Smooth muscle cell (in vitro differentiated cells): ENCODE results near the gene TRAF6. TPM values are rescaled to one million over a fixed set of nuclear protein-coding genes. Genes with fewer than 3 reads are reported as not detected.
A peak's percentile ranks its signal among the peaks of the same experiment; 100 is the strongest.

Source experiments
- DNase-seq: peaks from one replicate; lab custom pipeline; 2025; ENCODE audit not compliant: unreplicated experiment; lab: John Stamatoyannopoulos, UW
- H2AFZ ChIP-seq: fragments of 200-600 bp; sonication (generic); 2 replicates; pipeline ENCODE4 v1.6.0; 2016; ENCODE audit warnings: antibody characterized with exemption, low read depth, mild to moderate bottlenecking
- H3F3A ChIP-seq: fragments of 200-600 bp; sonication (generic); 2 replicates; pipeline ENCODE4 v1.6.0; 2017; ENCODE audit warnings: antibody characterized with exemption, low read depth
- H3K27ac ChIP-seq: fragments of 200-600 bp; sonication (generic); 2 replicates; pipeline ENCODE4 v1.5.1; 2016; ENCODE audit warnings: low read depth, mild to moderate bottlenecking
- H3K27me3 ChIP-seq: fragments of 200-600 bp; sonication (generic); 2 replicates; pipeline ENCODE4 v1.6.1; 2016; ENCODE audit warnings: low read depth, mild to moderate bottlenecking
- H3K36me3 ChIP-seq: fragments of 200-600 bp; sonication (generic); 2 replicates; pipeline ENCODE4 v1.5.1; 2016; ENCODE audit warnings: low read depth
- H3K4me1 ChIP-seq: fragments of 200-600 bp; sonication (generic); 2 replicates; pipeline ENCODE4 v1.5.1; 2016; ENCODE audit warnings: low read depth
- H3K4me2 ChIP-seq: fragments of 200-600 bp; sonication (generic); 2 replicates; pipeline ENCODE4 v1.6.0; 2016; ENCODE audit warnings: mild to moderate bottlenecking
- H3K4me3 ChIP-seq: fragments of 200-600 bp; sonication (generic); 2 replicates; pipeline ENCODE4 v1.5.1; 2016; ENCODE audit warnings: mild to moderate bottlenecking
- H3K79me2 ChIP-seq: fragments of 200-600 bp; sonication (generic); 2 replicates; pipeline ENCODE4 v1.6.0; 2016; ENCODE audit warnings: low read depth, mild to moderate bottlenecking
- H3K9ac ChIP-seq: fragments of 200-600 bp; sonication (generic); 2 replicates; pipeline ENCODE4 v1.6.0; 2016; ENCODE audit warnings: low read depth
- H3K9me3 ChIP-seq: fragments of 200-600 bp; sonication (generic); replicated peaks from 2 replicates; pipeline ENCODE4 v1.5.1; 2016; ENCODE audit warnings: low read depth
- H4K20me1 ChIP-seq: fragments of 200-600 bp; sonication (generic); 2 replicates; pipeline ENCODE4 v1.6.0; 2016; ENCODE audit warnings: low read depth
- WGBS: methylation state at CpG from one replicate; pipeline ENCODE4 v1.1.7; 2016; ENCODE audit warnings: low lambda C conversion rate; 5-methylcytosine and 5-hydroxymethylcytosine counted together
- polyA plus RNA-seq: library from polyadenylated mRNA; unstranded; fragments of >200 nt; fragmentation: Nextera tagmentation; extraction: Ambion mirVana; gene quantifications from 2 replicates; pipeline ENCODE4 v1.2.1, GENCODE V29; 2016
- total RNA-seq: library from RNA; depleted of rRNA; stranded (reverse); fragments of >200 nt; gene quantifications from 2 replicates; pipeline ENCODE4 v1.2.3, GENCODE V29; 2014
- TF ChIP-seq, protein P1 (sequence below): fragments of 200-600 bp; sonication (generic); IDR thresholded peaks from 2 replicates; pipeline ENCODE4 v1.5.1; 2017; ENCODE audit warnings: borderline replicate concordance, mild to moderate bottlenecking, antibody characterized with exemption; ENCODE audit not compliant: insufficient read depth, poor library complexity, severe bottlenecking

TRAF6 gene
- total and polyA plus RNA-seq, 2 experiments from 2014 or later = 9.9 to 18.9 TPM

GRCh38 chr11:36456156-36456555 lies 53.9 kb downstream of the TRAF6 start:
- Histone ChIP-seq H3K4me2 (peak overlapping the region; percentile 44), H3K79me2 (no peaks in the 10 kb centered on the region)

GRCh38 chr11:36455658-36456111 lies 54.4 kb downstream of the TRAF6 start:
- Histone ChIP-seq H3K4me3 (no peak overlapping the region), H3K9ac (peak overlapping the region; percentile 85), H2AFZ (no peak overlapping the region), H4K20me1 (no peaks in the 10 kb centered on the region), H3K27ac (peak overlapping the region; percentile 99), H3K36me3 (no peaks in the 10 kb centered on the region), H3K4me1 (peaks cover 49% of the 10 kb centered on the region), H3K79me2 (no peaks in the 10 kb centered on the region), H3F3A (peaks cover 27% of the 10 kb centered on the region), H3K9me3 (no peaks in the 10 kb centered on the region), H3K27me3 (no peaks in the 10 kb centered on the region), H3K4me2 (peak overlapping the region; percentile 64)
- TF ChIP-seq, protein P1, sequence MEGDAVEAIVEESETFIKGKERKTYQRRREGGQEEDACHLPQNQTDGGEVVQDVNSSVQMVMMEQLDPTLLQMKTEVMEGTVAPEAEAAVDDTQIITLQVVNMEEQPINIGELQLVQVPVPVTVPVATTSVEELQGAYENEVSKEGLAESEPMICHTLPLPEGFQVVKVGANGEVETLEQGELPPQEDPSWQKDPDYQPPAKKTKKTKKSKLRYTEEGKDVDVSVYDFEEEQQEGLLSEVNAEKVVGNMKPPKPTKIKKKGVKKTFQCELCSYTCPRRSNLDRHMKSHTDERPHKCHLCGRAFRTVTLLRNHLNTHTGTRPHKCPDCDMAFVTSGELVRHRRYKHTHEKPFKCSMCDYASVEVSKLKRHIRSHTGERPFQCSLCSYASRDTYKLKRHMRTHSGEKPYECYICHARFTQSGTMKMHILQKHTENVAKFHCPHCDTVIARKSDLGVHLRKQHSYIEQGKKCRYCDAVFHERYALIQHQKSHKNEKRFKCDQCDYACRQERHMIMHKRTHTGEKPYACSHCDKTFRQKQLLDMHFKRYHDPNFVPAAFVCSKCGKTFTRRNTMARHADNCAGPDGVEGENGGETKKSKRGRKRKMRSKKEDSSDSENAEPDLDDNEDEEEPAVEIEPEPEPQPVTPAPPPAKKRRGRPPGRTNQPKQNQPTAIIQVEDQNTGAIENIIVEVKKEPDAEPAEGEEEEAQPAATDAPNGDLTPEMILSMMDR = no peak
- peak; percentile 50 for DNase-seq
- WGBS = 0% methylated on average over 9 of the region's 11 CpGs

More at GRCh38 chr11:36456156-36456555, 53.9 kb downstream of the TRAF6 start:
- no peaks in the 10 kb centered on the region for H4K20me1 ChIP-seq
- peaks cover 49% of the 10 kb centered on the region for H3K4me1 ChIP-seq
- peak overlapping the region; percentile 57 for H3K9ac ChIP-seq
- H3K27me3 ChIP-seq = no peaks in the 10 kb centered on the region
- WGBS = 64% methylated on average over 6 of the region's 6 CpGs
- no peak overlapping the region for H3K4me3 ChIP-seq
- H3K9me3 ChIP-seq = no peaks in the 10 kb centered on the region
- no peak overlapping the region for H2AFZ ChIP-seq
- no peak for DNase-seq
- H3K27ac ChIP-seq = peak overlapping the region; percentile 99
- TF ChIP-seq, protein P1 = no peak
- peaks cover 26% of the 10 kb centered on the region for H3F3A ChIP-seq
- H3K36me3 ChIP-seq = no peaks in the 10 kb centered on the region

- peak overlapping the region; percentile 64 for H3K4me2 ChIP-seq
- no peaks in the 10 kb centered on the region for H3K27me3 ChIP-seq
- no peak overlapping the region for H3K4me3 ChIP-seq
- no peaks in the 10 kb centered on the region for H4K20me1 ChIP-seq
- H3K27ac ChIP-seq = peak overlapping the region; percentile 99
- no peak for DNase-seq
- no peaks in the 10 kb centered on the region for H3K9me3 ChIP-seq
- 54% methylated on average over 17 of the region's 17 CpGs for whole genome bisulfite sequencing
- peak overlapping the region; percentile 85 for H3K9ac ChIP-seq
- no peaks in the 10 kb centered on the region for H3K79me2 ChIP-seq
- H2AFZ ChIP-seq = no peak overlapping the region
- TF ChIP-seq, protein P1 = no peak
- H3F3A ChIP-seq = peaks cover 27% of the 10 kb centered on the region
- H3K4me1 ChIP-seq = peaks cover 50% of the 10 kb centered on the region
- no peaks in the 10 kb centered on the region for H3K36me3 ChIP-seq
Measured at GRCh38 chr11:36454941-36455631, 55.0 kb downstream of the TRAF6 start.

DNA sequence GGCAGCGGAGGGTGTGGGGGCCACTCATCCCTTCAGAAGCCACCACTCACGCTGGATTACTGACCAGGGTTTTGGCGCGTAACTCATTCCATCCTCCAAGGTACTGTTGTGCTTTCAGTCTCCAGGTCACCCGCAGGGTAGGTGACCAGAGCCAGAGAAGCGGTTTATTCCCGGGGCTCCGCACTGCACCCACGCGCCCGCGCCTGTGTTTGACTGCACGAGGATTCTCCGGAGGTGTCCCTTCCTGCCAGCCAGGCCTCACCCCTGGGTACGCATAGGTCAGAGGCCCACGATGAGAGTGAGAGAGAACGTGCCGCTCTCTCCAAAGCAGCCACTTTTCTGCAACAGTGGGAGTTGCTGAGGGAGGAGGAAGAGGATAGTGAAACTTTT lies 55.5 kb downstream of the TRAF6 start:
- Histone ChIP-seq H3K4me2 (peak overlapping the region; percentile 64), H3K36me3 (no peaks in the 10 kb centered on the region), H3K27ac (peak overlapping the region; percentile 99), H3F3A (peaks cover 27% of the 10 kb centered on the region), H3K27me3 (no peaks in the 10 kb centered on the region), H3K9me3 (no peaks in the 10 kb centered on the region), H4K20me1 (no peaks in the 10 kb centered on the region), H2AFZ (no peak overlapping the region), H3K79me2 (no peaks in the 10 kb centered on the region), H3K4me3 (no peak overlapping the region), H3K9ac (peak overlapping the region; percentile 85), H3K4me1 (peaks cover 53% of the 10 kb centered on the region)
- TF ChIP-seq, protein P1 = no peak
- 75% methylated on average over 18 of the region's 18 CpGs for WGBS
- no peak for DNase-seq
